Measurements from ENCODE around the gene SEH1L. TPM values are rescaled to one million over a fixed set of nuclear protein-coding genes. Genes with fewer than 3 reads are reported as not detected.

The SEH1L gene
- polyA plus RNA-seq, 1 donor from 2014 or later: 11.5 TPM

GRCh38 chr18:12934454-12935071, 13.2 kb upstream of the SEH1L start:
- H3K9me2 ChIP-seq (ENCODE audit: insufficient read depth, low read length): no peaks in the 10 kb centered on the region
- H3K36me3 ChIP-seq (ENCODE audit: insufficient read depth, low read length): no peaks in the 10 kb centered on the region
- H2AFZ ChIP-seq (ENCODE audit: low read depth, low read length): no peak overlapping the region
- H3K27me3 ChIP-seq (ENCODE audit: insufficient read depth, low read depth, low read length): no peaks in the 10 kb centered on the region
- TF ChIP-seq RAD21 (conservative IDR thresholded peaks at IDR 0.05): peak; percentile 99
- TF ChIP-seq REST (IDR thresholded peaks at IDR 0.05; ENCODE audit: borderline replicate concordance): no peak
- no peak for TF ChIP-seq POLR2AphosphoS5 (IDR thresholded peaks at IDR 0.05)
- TF ChIP-seq MXI1 (conservative IDR thresholded peaks at IDR 0.05; ENCODE audit: poor library complexity, severe bottlenecking): no peak
- no peak for TF ChIP-seq EZH2 (IDR thresholded peaks at IDR 0.05; ENCODE audit: borderline replicate concordance, insufficient read depth, low read length, poor library complexity, severe bottlenecking)
- no peak for TF ChIP-seq EP300 (conservative IDR thresholded peaks at IDR 0.05; ENCODE audit: poor library complexity, severe bottlenecking)
- TF ChIP-seq, protein P1, sequence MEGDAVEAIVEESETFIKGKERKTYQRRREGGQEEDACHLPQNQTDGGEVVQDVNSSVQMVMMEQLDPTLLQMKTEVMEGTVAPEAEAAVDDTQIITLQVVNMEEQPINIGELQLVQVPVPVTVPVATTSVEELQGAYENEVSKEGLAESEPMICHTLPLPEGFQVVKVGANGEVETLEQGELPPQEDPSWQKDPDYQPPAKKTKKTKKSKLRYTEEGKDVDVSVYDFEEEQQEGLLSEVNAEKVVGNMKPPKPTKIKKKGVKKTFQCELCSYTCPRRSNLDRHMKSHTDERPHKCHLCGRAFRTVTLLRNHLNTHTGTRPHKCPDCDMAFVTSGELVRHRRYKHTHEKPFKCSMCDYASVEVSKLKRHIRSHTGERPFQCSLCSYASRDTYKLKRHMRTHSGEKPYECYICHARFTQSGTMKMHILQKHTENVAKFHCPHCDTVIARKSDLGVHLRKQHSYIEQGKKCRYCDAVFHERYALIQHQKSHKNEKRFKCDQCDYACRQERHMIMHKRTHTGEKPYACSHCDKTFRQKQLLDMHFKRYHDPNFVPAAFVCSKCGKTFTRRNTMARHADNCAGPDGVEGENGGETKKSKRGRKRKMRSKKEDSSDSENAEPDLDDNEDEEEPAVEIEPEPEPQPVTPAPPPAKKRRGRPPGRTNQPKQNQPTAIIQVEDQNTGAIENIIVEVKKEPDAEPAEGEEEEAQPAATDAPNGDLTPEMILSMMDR (IDR thresholded peaks at IDR 0.05; ENCODE audit: poor library complexity, severe bottlenecking): peak; percentile 96
- peak; percentile 98 for TF ChIP-seq SMC3 (conservative IDR thresholded peaks at IDR 0.05; ENCODE audit: poor library complexity)
- no peak for TF ChIP-seq TAF1 (IDR thresholded peaks at IDR 0.05; ENCODE audit: low read depth)
- no peak overlapping the region for H3K4me2 ChIP-seq (ENCODE audit: low read length)
- H3K9ac ChIP-seq (ENCODE audit: low read length): no peak overlapping the region
- no peak overlapping the region for H3K27ac ChIP-seq (ENCODE audit: low read length)
- no peaks in the 10 kb centered on the region for H3K79me2 ChIP-seq (replicated peaks; ENCODE audit: insufficient read depth, low read length)
- no peaks in the 10 kb centered on the region for H3F3A ChIP-seq (ENCODE audit: insufficient read depth, low read length, poor library complexity, severe bottlenecking)
- no peaks in the 10 kb centered on the region for H4K20me1 ChIP-seq (ENCODE audit: insufficient read depth)
- no peak overlapping the region for H3K4me3 ChIP-seq (ENCODE audit: low read length)
- no peaks in the 10 kb centered on the region for H3K9me3 ChIP-seq (ENCODE audit: low read length)

DNA sequence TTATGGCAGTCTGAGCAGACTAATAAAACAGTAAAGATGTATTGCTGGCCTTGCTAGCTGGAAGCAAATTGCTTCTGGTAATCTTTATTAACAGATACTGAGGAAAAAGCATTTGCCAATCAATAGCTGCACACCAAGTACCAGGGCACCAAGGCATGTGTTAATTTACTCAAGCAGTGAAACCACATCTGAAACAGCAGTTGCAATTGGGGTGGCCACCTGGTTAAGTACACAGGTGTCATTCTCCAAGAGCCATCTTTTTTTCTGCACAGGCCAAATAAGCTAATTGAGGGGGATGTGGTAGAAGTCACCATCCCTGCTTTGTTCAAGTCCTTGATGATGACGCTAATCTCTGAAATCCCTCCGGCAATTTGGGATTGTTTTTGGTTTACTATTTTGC, 8.6 kb upstream of the SEH1L start:
- Histone ChIP-seq H3K9ac (ENCODE audit: low read length) (no peak overlapping the region), H4K20me1 (ENCODE audit: insufficient read depth) (no peaks in the 10 kb centered on the region), H3K27me3 (ENCODE audit: insufficient read depth, low read depth, low read length) (no peaks in the 10 kb centered on the region), H3K4me2 (ENCODE audit: low read length) (no peak overlapping the region), H3K36me3 (ENCODE audit: insufficient read depth, low read length) (no peaks in the 10 kb centered on the region), H3F3A (ENCODE audit: insufficient read depth, low read length, poor library complexity, severe bottlenecking) (no peaks in the 10 kb centered on the region), H2AFZ (ENCODE audit: low read depth, low read length) (no peak overlapping the region), H3K9me2 (ENCODE audit: insufficient read depth, low read length) (no peaks in the 10 kb centered on the region), H3K4me3 (ENCODE audit: low read length) (no peak overlapping the region), H3K9me3 (ENCODE audit: low read length) (no peaks in the 10 kb centered on the region), H3K27ac (ENCODE audit: low read length) (no peak overlapping the region), H3K79me2 (replicated peaks; ENCODE audit: insufficient read depth, low read length) (no peaks in the 10 kb centered on the region)
- TF ChIP-seq SMC3 (conservative IDR thresholded peaks at IDR 0.05; ENCODE audit: poor library complexity): no peak
- no peak for TF ChIP-seq EP300 (conservative IDR thresholded peaks at IDR 0.05; ENCODE audit: poor library complexity, severe bottlenecking)
- TF ChIP-seq TAF1 (IDR thresholded peaks at IDR 0.05; ENCODE audit: low read depth): no peak
- TF ChIP-seq, protein P1 (IDR thresholded peaks at IDR 0.05; ENCODE audit: poor library complexity, severe bottlenecking): no peak

Measured in neural cell (in vitro differentiated cells).